HCT116 (cell line): ENCODE data around the gene NFE2L2. TPM values are rescaled to one million over a fixed set of nuclear protein-coding genes. Genes with fewer than 3 reads are reported as not detected.

Experiments
- ATAC-seq: fragments of 200-7000 bp; cut with Tn5 transposase; 2 replicates; pipeline ENCODE4 v1.9.1; 2020; ENCODE audit warnings: mild to moderate bottlenecking, moderate library complexity
- BruUV-seq: library from RNA; stranded (reverse); fragments of 400-500 nt; replicated peaks from 2 replicates; lab custom pipeline; 2021; lab: Mats Ljungman, UMichigan
- CTCF ChIA-PET: fragments of 300-600 bp; sonication (Branson Sonifier 250); formaldehyde crosslinking; loops from one replicate; lab custom pipeline; 2021; ENCODE audit warnings: antibody characterized with exemption; lab: Charles Lee
- POLR2A ChIA-PET: fragments of 300-600, 350-600 bp; sonication (Branson Sonifier 250); formaldehyde crosslinking; loops from one replicate; lab custom pipeline; 2021; ENCODE audit warnings: antibody characterized with exemption; lab: Charles Lee
- RAD21 ChIA-PET, 2 experiments: fragments of 300-600 bp; sonication (Branson Sonifier 250); formaldehyde crosslinking; loops; one replicate each; lab custom pipeline; 2023; ENCODE audit warnings: low total read pairs in 2 of 2; ENCODE audit not compliant: uncharacterized antibody in 2 of 2, unreplicated experiment in 2 of 2, low non-redundant PET in 1 of 2; lab: Charles Lee
- DNase-seq: peaks from one replicate; pipeline ENCODE4 v3.0.0-alpha.2; 2010; ENCODE audit warnings: low read depth, low spot score
- H2AFZ ChIP-seq: fragments of 200-600 bp; shearing (Covaris generic), sonication (generic); 2 replicates; pipeline ENCODE4 v1.6.1; 2017; ENCODE audit warnings: low read depth, mixed run types, mixed read lengths, antibody characterized with exemption, low read length; ENCODE audit not compliant: poor library complexity, severe bottlenecking
- H3K27ac ChIP-seq: 2 replicates; pipeline ENCODE4 v1.5.1; 2012; ENCODE audit warnings: low read depth, low read length
- H3K27me3 ChIP-seq: fragments of 200-600 bp; sonication (generic); 2 replicates; pipeline ENCODE4 v1.6.1; 2016; ENCODE audit warnings: mixed run types, low read length, mixed read lengths; ENCODE audit not compliant: insufficient read depth
- H3K36me3 ChIP-seq, 2 experiments: fragments of 200-500 bp in 1 of 2; fragments of 200-600 bp in 1 of 2; sonication (Bioruptor generic) in 1 of 2; sonication (generic) in 1 of 2; 2 replicates each; pipeline versions ENCODE4 v1.5.1 to v1.6.1; 2014 to 2016; ENCODE audit warnings: low read length in 2 of 2, inconsistent platforms in 1 of 2, mixed read lengths in 1 of 2, mixed run types in 1 of 2; ENCODE audit not compliant: insufficient read depth in 2 of 2, control insufficient read depth in 1 of 2
- H3K4me1 ChIP-seq, 2 experiments: fragments of 200-600 bp in 1 of 2; sonication (generic) in 1 of 2; 2 replicates each; pipeline versions ENCODE4 v1.5.1 to v1.6.1; 2012 to 2017; ENCODE audit warnings: low read length in 2 of 2, inconsistent platforms in 1 of 2, mild to moderate bottlenecking in 1 of 2, mixed read lengths in 1 of 2, mixed run types in 1 of 2, moderate library complexity in 1 of 2; ENCODE audit not compliant: insufficient read depth in 2 of 2, control insufficient read depth in 1 of 2
- H3K4me2 ChIP-seq: fragments of 200-600 bp; sonication (generic); 2 replicates; pipeline ENCODE4 v1.6.1; 2017; ENCODE audit warnings: mixed run types, low read length, mixed read lengths
- H3K4me3 ChIP-seq, 2 experiments: fragments of 200-600 bp in 1 of 2; sonication (generic) in 1 of 2; replicated peaks in 1 of 2; 2 replicates each; pipeline ENCODE4 v1.5.1; 2011 to 2016; ENCODE audit warnings: low read length in 2 of 2, control low read depth in 1 of 2, low read depth in 1 of 2, mild to moderate bottlenecking in 1 of 2, mixed read lengths in 1 of 2, mixed run types in 1 of 2
- H3K79me2 ChIP-seq: fragments of 200-600 bp; sonication (generic); 2 replicates; pipeline ENCODE4 v1.6.1; 2017; ENCODE audit warnings: mild to moderate bottlenecking, mixed run types, low read length, moderate library complexity, mixed read lengths; ENCODE audit not compliant: insufficient read depth
- H3K9ac ChIP-seq: fragments of 200-600 bp; sonication (generic); 2 replicates; pipeline ENCODE4 v1.6.1; 2016; ENCODE audit warnings: low read length, mixed read lengths
- H3K9me2 ChIP-seq: fragments of 200-600 bp; sonication (generic), shearing (Covaris generic); 2 replicates; pipeline ENCODE4 v1.6.1; 2017; ENCODE audit warnings: mixed run types, mild to moderate bottlenecking, moderate library complexity; ENCODE audit not compliant: insufficient read depth
- H3K9me3 ChIP-seq, 2 experiments: fragments of 200-500 bp in 1 of 2; fragments of 200-600 bp in 1 of 2; sonication (Bioruptor generic) in 1 of 2; sonication (generic) in 1 of 2; 2 replicates each; pipeline ENCODE4 v1.6.1; 2014 to 2017; ENCODE audit warnings: low read length in 2 of 2, mixed read lengths in 2 of 2, inconsistent platforms in 1 of 2, low read depth in 1 of 2, mild to moderate bottlenecking in 1 of 2, mixed run types in 1 of 2, moderate library complexity in 1 of 2; ENCODE audit not compliant: control insufficient read depth in 1 of 2, insufficient read depth in 1 of 2
- H4K20me1 ChIP-seq: fragments of 200-600 bp; sonication (generic), shearing (Covaris generic); 2 replicates; pipeline ENCODE4 v1.6.1; 2017; ENCODE audit warnings: mixed run types, mild to moderate bottlenecking, moderate library complexity; ENCODE audit not compliant: insufficient read depth
- EGR1 ChIP-seq: IDR thresholded peaks from 2 replicates; pipeline ENCODE4 v1.6.1; 2012; ENCODE audit warnings: low read depth
- ELF1 ChIP-seq: IDR thresholded peaks from 2 replicates; pipeline ENCODE4 v1.6.1; 2012; ENCODE audit warnings: low read depth, borderline replicate concordance
- EZH2 ChIP-seq: fragments of 200-600 bp; sonication (generic); IDR thresholded peaks from 2 replicates; pipeline ENCODE4 v1.6.1; 2017; ENCODE audit warnings: antibody characterized with exemption, mixed run types
- FOSL1 ChIP-seq: IDR thresholded peaks from 2 replicates; pipeline ENCODE4 v1.6.1; 2012; ENCODE audit warnings: low read depth
- JUND ChIP-seq: IDR thresholded peaks from 2 replicates; pipeline ENCODE4 v1.6.1; 2012
- MAX ChIP-seq: IDR thresholded peaks from 2 replicates; pipeline ENCODE4 v1.6.1; 2012
- POLR2A ChIP-seq: IDR thresholded peaks from 2 replicates; pipeline ENCODE4 v1.7.0; 2011; ENCODE audit warnings: borderline replicate concordance; ENCODE audit not compliant: insufficient read depth, insufficient read length; ENCODE audit errors: extremely low read depth
- POLR2AphosphoS5 ChIP-seq: IDR thresholded peaks from 2 replicates; pipeline ENCODE4 v1.6.1; 2011; ENCODE audit warnings: mild to moderate bottlenecking, low read depth, low read length, moderate library complexity
- REST ChIP-seq: IDR thresholded peaks from 2 replicates; pipeline ENCODE4 v1.6.1; 2012; ENCODE audit warnings: low read depth
- SIN3A ChIP-seq: IDR thresholded peaks from 2 replicates; pipeline ENCODE4 v1.6.1; 2012; ENCODE audit warnings: low read depth
- SP1 ChIP-seq: IDR thresholded peaks from 2 replicates; pipeline ENCODE4 v1.6.1; 2012; ENCODE audit warnings: low read depth
- SRF ChIP-seq: IDR thresholded peaks from 2 replicates; pipeline ENCODE4 v1.6.1; 2012; ENCODE audit warnings: low read depth
- TCF7L2 ChIP-seq: IDR thresholded peaks from 2 replicates; pipeline ENCODE4 v1.7.0; 2011; ENCODE audit warnings: borderline replicate concordance, inconsistent platforms; ENCODE audit not compliant: insufficient read depth, insufficient read length; ENCODE audit errors: extremely low read depth
- ZNF274 ChIP-seq: fragments of 200-500 bp; sonication (Bioruptor generic); IDR thresholded peaks from 2 replicates; pipeline ENCODE4 v1.6.1; 2014; ENCODE audit warnings: mild to moderate bottlenecking, low read depth, low read length, inconsistent platforms
- intact Hi-C: fragments of 100-400 bp; cut with micrococcal nuclease; formaldehyde crosslinking; loops from 2 replicates; pipeline ENCODE4 v1.10.0; 2022
- total RNA-seq: library from RNA; stranded (reverse); gene quantifications from one replicate; pipeline ENCODE4 v1.2.1, GENCODE V29; 2021; ENCODE audit not compliant: unreplicated experiment

The NFE2L2 gene
- total RNA-seq, 1 experiment from 2014 or later = 106 TPM

- no peak for DNase-seq
Observed at GRCh38 chr2:177217247-177217843, 47.2 kb downstream of the NFE2L2 start.

GRCh38 chr2:177212891-177213856, 51.4 kb downstream of the NFE2L2 start:
- TSS peak; percentile 45 for BruUV-seq
- ChIA-PET CTCF (interaction anchor here (1.4 kb wide), 1 partner anchor 15 kb away, joined by 8 read pairs; no protein-coding TSS in a partner anchor), RAD21 (no interaction called here), POLR2A (interaction anchor here (1.1 to 1.7 kb wide), 5 partner anchors 11 to 48 kb away, joined by 3 to 15 read pairs (median 7); no protein-coding TSS in a partner anchor)
- peaks cover 36% of the 10 kb centered on the region for H4K20me1 ChIP-seq
- no peaks in the 10 kb centered on the region for H3K27me3 ChIP-seq
- H2AFZ ChIP-seq = no peak overlapping the region
- H3K4me1 ChIP-seq = peaks cover 11 to 19% of the 10 kb centered on the region in 2 experiments
- peak overlapping the region; percentile 81 to 92 for H3K4me3 ChIP-seq
- peak; percentile 64 for ATAC-seq
- peak overlapping the region; percentile 84 for H3K4me2 ChIP-seq
- H3K79me2 ChIP-seq = peaks cover 71% of the 10 kb centered on the region
- peak overlapping the region; percentile 94 for H3K9ac ChIP-seq
- H3K9me3 ChIP-seq = no peaks in the 10 kb centered on the region
- intact Hi-C loops = loop anchor here (1.0 to 2.0 kb wide), 5 partner anchors 8 to 50 kb away; no protein-coding TSS in a partner anchor
- DNase-seq = peak; percentile 73
- H3K9me2 ChIP-seq = no peaks in the 10 kb centered on the region
- peak overlapping the region; percentile 93 for H3K27ac ChIP-seq
- H3K36me3 ChIP-seq = peaks cover 25 to 48% of the 10 kb centered on the region in 2 experiments
- TF ChIP-seq ZNF274 (no peak), SP1 (peak; percentile 29; the same call in 1 of the 2 replicates), EGR1 (peak; percentile 69), JUND (no peak), SIN3A (peak; percentile 84), TCF7L2 (peak; percentile 95), POLR2AphosphoS5 (peak; percentile 63), REST (no peak), POLR2A (no peak)

More at GRCh38 chr2:177217247-177217843, 47.2 kb downstream of the NFE2L2 start:
- H4K20me1 ChIP-seq = peaks cover 65% of the 10 kb centered on the region
- ChIA-PET CTCF (no interaction called here), RAD21 (no interaction called here), POLR2A (no interaction called here)
- H3K36me3 ChIP-seq = peaks cover 52 to 83% of the 10 kb centered on the region in 2 experiments
- H2AFZ ChIP-seq = no peak overlapping the region
- ATAC-seq = no peak
- H3K27ac ChIP-seq = no peak overlapping the region
- H3K4me3 ChIP-seq = no peak overlapping the region
- no peak overlapping the region for H3K4me2 ChIP-seq
- TF ChIP-seq JUND = no peak
- TF ChIP-seq ELF1 = no peak
- TF ChIP-seq FOSL1 = no peak
- peak; percentile 12; the same call in 1 of the 2 replicates for TF ChIP-seq POLR2AphosphoS5
- no peak for TF ChIP-seq EGR1
- no peak for TF ChIP-seq SRF
- no peak for TF ChIP-seq MAX
- no peak for TF ChIP-seq EZH2
- no peaks in the 10 kb centered on the region for H3K27me3 ChIP-seq
- no peak overlapping the region for H3K9ac ChIP-seq
- H3K4me1 ChIP-seq = peaks cover 4 to 7% of the 10 kb centered on the region in 2 experiments; a peak in 2 of 4 replicates
- no TSS peak for BruUV-seq
- intact Hi-C loops = no loop called here
- H3K9me3 ChIP-seq = no peaks in the 10 kb centered on the region
- H3K9me2 ChIP-seq = no peaks in the 10 kb centered on the region
- H3K79me2 ChIP-seq = peaks cover 89% of the 10 kb centered on the region
